ENCODE data around the gene SIGLEC1. TPM values are rescaled to one million over a fixed set of nuclear protein-coding genes. Genes with fewer than 3 reads are reported as not detected.

The SIGLEC1 gene
- polyA plus RNA-seq, 3 donors = 0.58 to 0.72 (median 0.60) TPM

- DNase-seq (ENCODE audit: low read depth in 3 of 3, low spot score in 2 of 3) = no peak
Observed at GRCh38 chr20:3702611-3703391, 9.6 kb downstream of the SIGLEC1 start.

- DNase-seq (ENCODE audit: low read depth in 3 of 3, low spot score in 2 of 3) = no peak
Observed at GRCh38 chr20:3701061-3701998, 11.1 kb downstream of the SIGLEC1 start.

GRCh38 chr20:3699037-3699436 lies 13.4 kb downstream of the SIGLEC1 start:
- DNase-seq (ENCODE audit: low read depth in 3 of 3, low spot score in 2 of 3) = no peak

DNA sequence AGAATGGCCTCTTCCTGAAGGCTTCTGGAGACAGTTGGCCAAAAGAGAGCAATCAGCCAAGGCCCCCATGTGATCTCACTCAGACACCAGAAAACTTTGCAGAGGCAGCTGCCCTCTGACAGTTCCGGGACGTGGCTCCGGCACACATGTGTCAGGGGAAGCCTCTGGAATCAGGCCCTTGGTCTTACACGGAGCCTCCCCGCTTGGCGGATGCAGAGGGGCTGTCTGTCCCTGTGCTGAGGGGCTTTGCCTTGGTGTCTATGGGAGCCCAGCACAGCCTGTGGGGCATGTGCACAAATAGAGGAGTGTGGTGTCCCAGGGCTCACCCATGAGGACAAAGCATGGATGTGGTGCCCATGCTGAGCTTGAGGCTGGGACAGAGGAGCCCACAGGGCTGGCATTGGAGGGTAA lies 13.8 kb downstream of the SIGLEC1 start:
- DNase-seq (ENCODE audit: low read depth in 3 of 3, low spot score in 2 of 3) = no peak

GRCh38 chr20:3697588-3698305 lies 14.7 kb downstream of the SIGLEC1 start:
- DNase-seq (ENCODE audit: low read depth in 3 of 3, low spot score in 2 of 3) = no peak

- no peak for DNase-seq (ENCODE audit: low read depth in 3 of 3, low spot score in 2 of 3)
Observed at GRCh38 chr20:3696745-3697587, 15.4 kb downstream of the SIGLEC1 start.

- no peak for DNase-seq (ENCODE audit: low read depth in 3 of 3, low spot score in 2 of 3)
Observed at GRCh38 chr20:3696200-3696599, 16.2 kb downstream of the SIGLEC1 start.

- no peak for DNase-seq (ENCODE audit: low read depth in 3 of 3, low spot score in 2 of 3)
Observed at GRCh38 chr20:3694864-3695263, 17.5 kb downstream of the SIGLEC1 start.

DNA sequence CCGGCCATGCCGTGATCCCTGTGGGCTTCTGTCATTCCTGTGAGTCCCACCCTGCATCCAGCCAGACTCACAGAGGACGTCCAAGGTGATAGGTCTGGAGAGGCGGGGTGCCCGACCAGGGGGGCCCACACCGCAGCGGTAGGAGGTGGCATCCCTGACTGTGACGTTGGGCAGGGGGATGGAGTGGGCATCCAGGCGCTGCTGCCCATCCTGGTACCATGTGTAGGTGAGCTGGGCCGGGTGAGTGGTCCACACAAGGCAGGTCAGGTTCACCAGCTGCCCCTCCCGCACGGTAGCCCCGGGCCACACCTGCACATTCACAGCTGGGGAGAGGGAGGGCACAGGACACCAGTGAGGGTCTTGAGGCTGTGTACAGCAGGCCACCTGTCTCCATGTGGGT lies 19.0 kb downstream of the SIGLEC1 start:
- no peak for DNase-seq (ENCODE audit: low read depth in 3 of 3, low spot score in 2 of 3)

- no peak for DNase-seq (ENCODE audit: low read depth in 3 of 3, low spot score in 2 of 3)
Observed at GRCh38 chr20:3692706-3693294, 19.6 kb downstream of the SIGLEC1 start.

DNA sequence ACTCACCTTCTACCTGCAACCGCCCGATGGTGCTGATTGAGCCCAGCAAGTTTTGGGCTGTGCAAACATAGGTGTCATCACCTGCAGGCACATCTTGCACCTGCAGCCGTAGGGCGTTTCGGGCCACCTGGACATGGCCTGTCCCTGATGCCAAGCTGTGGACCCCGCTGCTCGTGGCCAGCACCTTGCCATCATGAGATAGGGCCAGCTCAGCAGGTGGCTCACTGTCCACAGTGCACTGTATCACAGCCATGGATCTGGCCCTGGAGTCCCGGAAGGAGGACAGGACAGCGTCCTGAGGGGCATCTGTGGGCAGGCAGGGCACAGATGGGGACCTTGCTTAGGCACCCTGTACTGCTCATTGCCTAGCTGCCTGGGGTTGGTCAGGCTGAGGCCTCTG lies 20.5 kb downstream of the SIGLEC1 start:
- DNase-seq (ENCODE audit: low read depth in 3 of 3, low spot score in 2 of 3) = no peak

DNA sequence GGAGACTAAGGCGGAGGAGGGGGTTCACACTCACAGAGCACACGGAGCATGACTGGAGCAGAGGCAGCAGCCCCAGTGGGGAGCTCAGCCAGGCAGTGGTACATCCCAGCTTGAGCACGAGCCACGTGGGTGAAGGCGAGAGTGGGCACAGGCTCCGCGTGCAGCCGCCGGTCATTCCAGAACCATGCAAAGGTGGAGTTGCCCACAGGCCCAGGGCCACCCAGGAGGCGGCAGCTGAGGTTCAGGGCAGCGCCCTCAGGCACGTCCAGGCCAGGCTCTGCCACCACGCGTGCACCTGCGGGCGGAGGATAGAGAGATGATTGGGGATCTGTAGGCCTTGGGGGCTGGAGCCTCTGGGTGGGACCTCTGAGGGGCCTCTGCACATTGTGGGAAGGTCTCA lies 21.1 kb downstream of the SIGLEC1 start:
- DNase-seq (ENCODE audit: low read depth in 3 of 3, low spot score in 2 of 3) = no peak

- no peak for DNase-seq (ENCODE audit: low read depth in 3 of 3, low spot score in 2 of 3)
Observed at GRCh38 chr20:3690413-3690812, 22.0 kb downstream of the SIGLEC1 start.

DNA sequence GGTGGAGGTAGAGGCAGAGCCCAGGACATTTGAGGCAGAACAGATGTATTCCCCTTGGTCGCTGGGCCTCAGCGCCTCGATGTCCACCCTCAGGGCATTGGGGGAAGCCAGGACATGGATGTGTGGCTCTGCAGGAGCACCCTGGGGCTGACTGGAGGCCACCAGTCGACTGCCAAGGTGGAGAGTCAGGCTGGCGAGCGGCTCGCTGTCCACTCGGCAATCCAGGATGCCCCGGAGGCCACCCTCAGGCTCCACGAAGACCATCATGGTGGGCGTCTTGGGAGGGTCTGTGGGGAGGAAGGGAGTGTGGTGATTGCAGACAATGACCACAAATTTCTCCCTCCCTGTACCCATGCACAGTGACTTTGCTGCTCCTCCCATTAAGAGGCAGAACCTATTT lies 22.4 kb downstream of the SIGLEC1 start:
- DNase-seq (ENCODE audit: low read depth in 3 of 3, low spot score in 2 of 3) = no peak

DNA sequence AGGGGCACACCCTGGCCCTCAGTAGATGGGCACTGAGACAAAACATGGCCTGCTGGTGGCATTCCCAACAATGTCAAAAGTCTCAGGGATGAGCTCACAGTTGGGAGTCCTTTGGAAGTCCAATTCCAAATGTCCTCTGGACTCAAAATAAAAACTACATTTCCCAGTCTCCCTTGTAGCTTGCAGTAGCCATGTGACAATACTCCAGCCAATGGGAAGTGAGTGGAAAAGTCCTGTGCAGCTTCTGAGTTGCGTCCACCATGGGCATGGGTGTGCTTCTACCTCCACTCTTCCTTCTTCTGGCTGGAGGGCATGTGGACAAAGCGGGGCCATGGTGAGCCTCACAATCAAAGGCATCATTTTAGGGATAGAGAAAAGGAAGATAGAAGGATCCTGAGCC lies 24.7 kb downstream of the SIGLEC1 start:
- no peak for DNase-seq (ENCODE audit: low read depth in 3 of 3, low spot score in 2 of 3)

- peak; percentile 64 to 77 (median 65) for DNase-seq (ENCODE audit: low read depth in 3 of 3, low spot score in 2 of 3)
Observed at GRCh38 chr20:3686867-3687321, 25.5 kb downstream of the SIGLEC1 start.

GRCh38 chr20:3686421-3686820 lies 26.0 kb downstream of the SIGLEC1 start:
- DNase-seq (ENCODE audit: low read depth in 3 of 3, low spot score in 2 of 3) = no peak

DNA sequence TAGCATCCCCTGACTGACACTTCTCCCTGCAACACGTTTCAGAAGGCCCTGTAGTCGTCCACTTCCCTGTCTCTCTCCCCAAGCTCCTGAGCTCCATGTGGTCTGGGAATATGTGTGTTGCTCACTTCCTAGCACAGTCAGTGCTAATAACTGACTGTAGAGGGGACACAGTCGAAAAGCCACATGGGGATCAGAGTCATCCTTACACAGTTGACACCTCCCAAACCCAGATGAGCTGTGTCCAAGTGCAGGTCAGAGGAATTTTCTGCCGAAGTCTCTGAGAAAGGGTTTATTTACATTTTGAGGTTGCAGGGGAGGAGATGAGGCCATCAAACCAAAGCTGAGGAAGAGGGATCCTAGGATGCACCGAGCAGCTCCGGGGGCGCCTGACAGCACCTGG lies 27.1 kb downstream of the SIGLEC1 start:
- DNase-seq (ENCODE audit: low read depth in 3 of 3, low spot score in 2 of 3) = no peak

- no peak for DNase-seq (ENCODE audit: low read depth in 3 of 3, low spot score in 2 of 3)
Observed at GRCh38 chr20:3681931-3682781, 30.2 kb downstream of the SIGLEC1 start, which contains the start of gene ADAM33. Gene ADAM33, minus strand, starts transcription at chr20:3682010. Its CDS starts 6 bp downstream, at chr20:3682004.
